HG03066 (cell line): ENCODE data around the gene ZNF423.
"Not testable (repeated sequence)": the region's sequence is repeated elsewhere in the genome, so short reads cannot be mapped to it uniquely, and the experiment has no call there.

Experiments
- ATAC-seq: cut with Tn5 transposase; IDR thresholded peaks from one replicate; pipeline ENCODE4 v1.9.1; 2021; ENCODE audit warnings: low read depth; ENCODE audit not compliant: unreplicated experiment

ZNF423 gene

DNA sequence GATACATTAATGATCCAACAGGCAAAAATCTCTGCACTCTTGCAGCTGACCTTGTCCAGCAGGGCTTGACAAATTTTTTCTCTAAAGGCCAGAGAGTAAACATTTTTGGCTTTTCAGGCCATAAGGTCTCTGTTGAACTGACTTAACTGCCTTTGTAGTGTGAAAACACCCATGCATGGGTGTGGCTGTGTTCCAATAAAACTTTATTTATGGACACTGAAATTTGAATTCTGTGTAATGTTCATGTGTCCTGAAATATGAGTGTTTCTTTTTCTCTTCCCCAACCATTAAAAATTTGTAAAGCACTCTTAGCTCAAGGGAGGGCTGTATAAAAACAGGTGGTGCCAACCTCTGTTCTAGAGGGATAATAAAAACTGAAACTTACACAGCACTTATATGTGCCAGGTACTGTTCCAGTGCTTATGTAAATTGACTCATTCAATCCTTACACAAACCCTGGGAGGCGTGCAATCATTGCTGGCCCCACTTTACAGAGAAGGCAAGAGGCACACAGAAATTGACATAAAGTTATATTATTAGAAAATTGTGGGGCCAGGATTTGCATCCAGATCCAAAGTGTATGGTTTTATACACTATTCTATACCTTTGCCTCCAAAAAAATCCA, 18.8 kb upstream of the ZNF423 start:
- ATAC-seq, result no peak

DNA sequence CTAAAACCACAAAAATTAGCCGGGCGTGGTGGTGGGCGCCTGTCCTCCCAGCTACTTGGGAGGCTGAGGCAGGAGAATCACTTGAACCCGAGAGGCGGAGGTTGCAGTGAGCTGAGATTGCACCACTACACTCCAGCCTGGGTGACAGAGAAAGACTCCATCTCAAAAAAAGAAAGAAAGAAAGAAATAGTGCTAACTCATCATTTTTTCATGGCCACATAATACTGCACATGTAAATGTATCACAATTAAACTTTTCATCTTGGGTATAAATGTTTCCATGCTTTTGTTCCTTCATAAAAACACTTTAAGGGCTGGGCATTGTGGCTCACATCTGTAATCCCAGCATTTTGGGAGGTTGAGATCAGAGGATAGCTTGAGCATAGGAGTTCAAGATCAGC, 15.9 kb upstream of the ZNF423 start:
- not testable (repeated sequence) for ATAC-seq

GRCh38 chr16:49869731-49870130, 13.8 kb upstream of the ZNF423 start:
- ATAC-seq, result no peak

GRCh38 chr16:49867796-49868668, 12.1 kb upstream of the ZNF423 start:
- ATAC-seq, result no peak

DNA sequence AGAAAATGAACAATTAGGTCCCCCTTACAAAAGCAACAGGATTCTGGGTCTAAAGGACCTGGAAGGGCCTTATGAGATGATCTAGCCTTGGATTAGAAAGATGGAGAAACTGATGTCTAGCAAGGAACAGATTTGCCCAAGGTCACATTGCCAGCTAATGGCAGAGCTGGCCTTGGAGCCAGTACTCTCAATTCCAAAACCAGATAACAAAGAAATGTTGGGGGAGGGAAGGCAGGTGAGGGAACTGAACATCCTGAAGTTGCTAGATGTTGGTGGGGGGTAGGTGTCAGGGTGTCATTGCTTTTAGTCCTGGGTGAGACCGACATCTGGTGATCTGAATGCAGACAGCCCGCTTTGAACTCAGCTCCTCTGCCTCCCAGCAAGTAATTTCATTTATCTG, 11.3 kb upstream of the ZNF423 start:
- ATAC-seq, result no peak

DNA sequence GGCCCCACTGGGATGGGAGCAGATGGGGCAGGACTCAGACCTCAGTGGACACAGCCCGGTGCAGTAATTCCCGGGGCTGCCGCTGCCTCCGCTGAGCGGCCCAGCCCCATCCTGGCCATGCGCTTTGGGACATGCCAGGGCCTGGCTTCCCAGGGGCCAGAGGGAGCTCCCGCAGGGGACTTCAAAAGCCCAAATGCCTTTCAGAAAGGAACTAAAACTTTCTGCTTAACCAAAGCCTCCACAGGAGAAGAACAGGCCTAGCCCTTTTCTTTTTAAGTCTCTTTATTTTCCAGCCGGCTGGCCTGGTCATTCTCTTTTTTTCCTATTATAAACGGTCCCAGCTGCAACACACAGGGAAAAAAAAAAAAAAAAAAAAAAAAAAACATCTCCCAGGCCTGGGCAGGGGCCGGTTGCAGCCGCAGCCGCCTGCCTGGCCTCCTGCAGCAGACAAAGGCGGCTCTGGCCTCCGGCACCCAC, 10.7 kb upstream of the ZNF423 start:
- ATAC-seq, result no peak

GRCh38 chr16:49862694-49863093, 6.8 kb upstream of the ZNF423 start:
- no peak for ATAC-seq

GRCh38 chr16:49861299-49861698, 5.4 kb upstream of the ZNF423 start:
- ATAC-seq, result no peak

GRCh38 chr16:49860593-49860992, 4.7 kb upstream of the ZNF423 start:
- ATAC-seq, result no peak

- ATAC-seq, result no peak
These were observed 3.4 kb upstream of the ZNF423 start for GRCh38 chr16:49859125-49859811.

GRCh38 chr16:49858200-49859124, 2.5 kb upstream of the ZNF423 start:
- no peak for ATAC-seq

DNA sequence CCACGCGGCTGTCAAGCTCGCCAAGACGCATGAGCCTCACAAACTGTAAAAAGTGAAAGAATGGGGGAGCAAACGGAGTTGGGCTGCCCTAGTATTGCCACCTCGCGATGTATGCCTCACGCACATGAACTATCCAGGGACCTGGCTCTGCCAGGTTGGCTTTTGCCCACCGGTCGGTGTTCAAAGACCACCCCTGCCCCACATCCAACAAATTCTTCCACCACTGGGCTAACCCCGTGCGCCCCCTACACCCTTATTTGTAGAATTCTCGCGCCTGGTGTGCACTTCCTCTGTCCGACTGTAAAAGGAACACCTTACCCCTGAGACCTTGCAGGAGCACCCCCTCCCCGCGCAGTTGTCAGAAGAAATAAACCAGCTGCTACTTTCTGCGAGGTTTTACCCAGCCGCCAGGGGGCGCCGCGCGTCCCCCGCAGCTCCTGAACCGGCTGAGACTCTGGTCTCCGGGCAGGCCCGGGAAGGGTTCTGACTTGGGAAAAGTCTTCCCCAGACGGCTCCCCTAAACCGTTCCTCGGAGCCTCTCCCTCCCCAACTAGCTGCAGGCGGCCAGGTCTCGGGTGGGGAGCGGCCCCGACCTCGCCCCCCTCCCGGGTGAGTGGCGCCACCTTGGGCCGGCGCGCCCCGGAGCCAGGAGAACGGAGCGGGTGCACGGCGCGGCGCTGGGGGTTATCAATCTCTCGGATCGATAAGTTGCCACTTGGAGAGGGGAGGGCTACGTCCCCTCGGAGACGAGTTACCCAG, 1.7 kb upstream of the ZNF423 start:
- ATAC-seq, result no peak

DNA sequence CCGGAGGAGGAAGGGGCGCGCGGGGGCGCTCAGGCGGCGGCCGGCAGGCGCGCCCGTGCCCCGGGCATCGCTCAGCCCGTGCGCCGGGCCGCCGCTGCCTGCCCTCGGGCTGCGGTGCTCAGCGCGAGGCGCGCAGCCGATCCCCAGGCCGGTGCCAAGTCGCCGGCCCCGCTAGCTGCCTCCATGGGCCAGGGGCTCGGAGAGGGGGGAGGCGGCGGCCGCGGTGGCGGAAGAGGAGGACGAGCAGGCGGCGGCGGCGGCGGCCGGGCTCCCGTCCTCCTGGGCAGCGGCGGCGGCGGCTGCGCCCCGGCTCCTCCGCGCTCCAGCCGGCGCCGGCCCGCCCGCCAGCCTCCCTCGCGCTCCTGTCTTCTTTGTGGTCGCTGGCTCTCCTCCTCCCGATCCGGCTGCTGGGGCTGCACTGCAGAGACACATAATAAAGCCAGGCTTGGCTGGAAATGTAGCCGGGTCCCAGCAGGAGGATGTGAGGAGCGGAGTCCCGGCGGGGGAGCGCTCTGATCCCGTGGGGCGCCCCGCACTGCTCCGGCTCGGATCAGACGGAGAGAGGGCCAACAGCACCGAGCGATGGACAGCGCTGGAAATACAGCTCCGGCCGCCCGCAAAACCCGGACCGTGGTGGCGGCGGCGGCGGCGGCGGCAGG, 889 bp upstream of the ZNF423 start:
- no peak for ATAC-seq

- peak; percentile 46 for ATAC-seq
These were observed 561 bp downstream of the ZNF423 start for GRCh38 chr16:49855280-49855821.

DNA sequence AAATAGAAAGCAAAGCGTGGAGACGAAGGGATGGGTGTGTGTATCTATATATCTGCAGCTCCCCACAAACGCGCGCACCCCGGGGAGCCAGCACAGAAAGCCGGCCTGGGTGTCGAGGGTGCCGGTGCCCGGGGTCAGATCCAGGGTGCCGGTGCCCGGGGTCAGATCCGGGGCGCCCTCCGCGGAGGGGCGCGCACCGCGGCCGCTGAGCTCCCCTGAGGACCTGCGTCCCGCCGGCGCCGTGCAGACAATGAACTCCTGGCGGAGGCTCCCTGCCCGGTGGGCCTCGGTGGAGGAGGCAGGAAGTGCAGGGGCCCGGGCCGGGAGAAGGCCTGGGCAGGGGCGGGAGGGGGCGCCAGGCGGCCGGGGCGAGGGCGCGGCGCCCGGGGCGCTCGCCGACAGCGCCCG, 1.1 kb downstream of the ZNF423 start:
- ATAC-seq, result peak; percentile 5

DNA sequence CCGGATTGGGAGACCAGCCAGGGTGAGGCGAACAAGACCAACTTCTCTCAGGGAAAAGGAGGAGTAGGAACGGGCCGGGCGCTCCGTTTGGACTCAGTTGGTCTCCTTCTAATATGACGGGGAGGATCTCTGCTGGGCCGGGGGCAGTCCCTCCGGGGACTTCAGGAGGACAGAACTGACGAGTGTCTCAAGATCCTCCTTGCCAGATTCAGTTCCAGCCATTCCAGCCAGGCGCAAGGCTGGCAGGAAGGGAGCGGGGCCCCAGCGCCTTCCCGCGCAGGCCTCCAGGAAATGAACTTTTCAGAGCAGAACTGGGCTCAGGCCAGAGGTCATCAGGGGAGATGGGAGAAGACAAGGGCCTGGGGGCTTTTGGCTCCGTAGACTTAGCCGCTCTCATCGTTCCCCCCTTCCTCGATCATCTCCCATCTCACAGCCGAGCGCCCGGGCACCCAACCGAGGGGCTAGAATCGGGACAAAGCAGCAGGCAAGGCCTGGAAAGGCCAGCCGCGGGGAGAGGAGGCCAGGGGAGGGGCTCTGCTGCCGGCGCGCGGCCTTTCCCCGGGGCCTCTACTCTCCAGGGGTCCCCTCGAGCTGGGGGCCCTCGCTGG, 1.6 kb downstream of the ZNF423 start:
- no peak for ATAC-seq

- no peak for ATAC-seq
These were observed 3.6 kb downstream of the ZNF423 start for GRCh38 chr16:49852279-49852678.

GRCh38 chr16:49851468-49851787, 4.5 kb downstream of the ZNF423 start:
- no peak for ATAC-seq
